GM23248 (cell line): ENCODE data around the gene SMU1.

Experiments used
- EZH2 ChIP-seq: fragments of 200-600 bp; sonication (generic); IDR thresholded peaks from 2 replicates; pipeline ENCODE4 v1.6.1; 2018; ENCODE audit warnings: antibody characterized with exemption, mild to moderate bottlenecking; ENCODE audit not compliant: insufficient read depth, poor library complexity, severe bottlenecking
- EZH2phosphoT487 ChIP-seq: fragments of 200-600 bp; sonication (generic); IDR thresholded peaks from 2 replicates; pipeline ENCODE4 v1.6.1; 2018; ENCODE audit warnings: antibody characterized with exemption, moderate library complexity, mild to moderate bottlenecking, low read depth; ENCODE audit not compliant: insufficient read depth

GRCh38 chr9:33025572-33026342, 50.7 kb downstream of the SMU1 start:
- TF ChIP-seq EZH2 = no peak
- no peak for TF ChIP-seq EZH2phosphoT487
